HepG2 (cell line): ENCODE measurements around the gene MNAT1. TPM values are rescaled to one million over a fixed set of nuclear protein-coding genes. Genes with fewer than 3 reads are reported as not detected.

Source experiments
- ATAC-seq: fragments of 200-7000 bp; cut with Tn5 transposase; 3 replicates; pipeline ENCODE4 v1.9.1; 2020; ENCODE audit warnings: mild to moderate bottlenecking, moderate library complexity
- BruUV-seq: library from RNA; stranded (reverse); fragments of 400-500 nt; replicated peaks from 2 replicates; lab custom pipeline; 2021; lab: Mats Ljungman, UMichigan
- CTCF ChIA-PET: fragments of 300-600 bp; formaldehyde crosslinking; extraction: SDS; loops from one replicate; lab custom pipeline; 2021; ENCODE audit warnings: low total read pairs, inconsistent platforms, low intra/inter-chr PET ratio; lab: Yijun Ruan, JAX
- POLR2A ChIA-PET: fragments of 350-600 bp; sonication (Branson Sonifier 250); formaldehyde crosslinking; loops from one replicate; lab custom pipeline; 2020; ENCODE audit warnings: antibody characterized with exemption, inconsistent platforms; lab: Yijun Ruan, JAX
- DNase-seq: peaks from one replicate; pipeline ENCODE4 v3.0.0-alpha.2; 2015; ENCODE audit warnings: low spot score
- FAIRE-seq: peaks from 3 replicates; lab custom pipeline; 2011; peaks lifted over from hg19 to GRCh38; lab: Jason Lieb, UNC
- H2AFZ ChIP-seq: one replicate; pipeline ENCODE4 v1.6.1; 2011; ENCODE audit warnings: low read length, inconsistent platforms
- H3K27ac ChIP-seq: fragments of 300-600 bp; 3 replicates; pipeline ENCODE4 v1.8.0; 2011; ENCODE audit warnings: mixed run types, mild to moderate bottlenecking, mixed read lengths, low read length, inconsistent platforms; ENCODE audit not compliant: insufficient read depth; ENCODE audit errors: extremely low read length
- H3K27me3 ChIP-seq, 2 experiments: fragments of 200-600 bp in 1 of 2; 2 replicates in 1 of 2; 3 replicates in 1 of 2; pipeline versions ENCODE4 v1.6.0 to v1.8.0; 2011; ENCODE audit warnings: low read length in 2 of 2, mild to moderate bottlenecking in 2 of 2, moderate library complexity in 2 of 2, inconsistent platforms in 1 of 2; ENCODE audit not compliant: insufficient read depth in 2 of 2, control insufficient read depth in 1 of 2
- H3K36me3 ChIP-seq, 2 experiments: fragments of 200-600 bp in 1 of 2; replicated peaks in 1 of 2; 2 replicates in 1 of 2; 3 replicates in 1 of 2; pipeline versions ENCODE4 v1.5.1 to v1.8.0; 2011; ENCODE audit warnings: low read length in 2 of 2, inconsistent platforms in 1 of 2; ENCODE audit not compliant: insufficient read depth in 2 of 2, control insufficient read depth in 1 of 2
- H3K4me1 ChIP-seq: 2 replicates; pipeline ENCODE4 v1.5.1; 2012; ENCODE audit warnings: low read length, inconsistent platforms; ENCODE audit not compliant: insufficient read depth
- H3K4me2 ChIP-seq: 2 replicates; pipeline ENCODE4 v1.6.0; 2011; ENCODE audit warnings: low read depth, low read length, inconsistent platforms
- H3K4me3 ChIP-seq, 3 experiments: fragments of 200-600 bp in 1 of 3; sonication (generic), shearing (Covaris generic) in 1 of 3; replicated peaks in 1 of 3; 2 replicates each; pipeline ENCODE4 v1.5.1; 2011 to 2016; ENCODE audit warnings: low read length in 3 of 3, inconsistent platforms in 2 of 3, low read depth in 2 of 3, mild to moderate bottlenecking in 2 of 3, control low read depth in 1 of 3, mixed read lengths in 1 of 3; ENCODE audit not compliant: insufficient read depth in 1 of 3
- H3K79me2 ChIP-seq: one replicate; pipeline ENCODE4 v1.6.1; 2011; ENCODE audit warnings: low read length, inconsistent platforms; ENCODE audit not compliant: insufficient read depth
- H3K9ac ChIP-seq: 2 replicates; pipeline ENCODE4 v1.6.0; 2011; ENCODE audit warnings: mild to moderate bottlenecking, low read depth, low read length, inconsistent platforms; ENCODE audit not compliant: insufficient read depth
- H3K9me3 ChIP-seq: 2 replicates; pipeline ENCODE4 v1.5.1; 2012; ENCODE audit warnings: mild to moderate bottlenecking, low read length
- H4K20me1 ChIP-seq: 2 replicates; pipeline ENCODE4 v1.6.0; 2011; ENCODE audit warnings: inconsistent platforms, mild to moderate bottlenecking, low read length, moderate library complexity; ENCODE audit not compliant: insufficient read depth
- ATF3 ChIP-seq: sonication (generic); formaldehyde crosslinking; IDR thresholded peaks from 2 replicates; pipeline ENCODE4 v1.4.0; 2020; ENCODE audit warnings: missing genetic modification reagents
- GATA4 ChIP-seq: sonication (generic); IDR thresholded peaks from 2 replicates; pipeline ENCODE4 v1.6.1; 2016; ENCODE audit warnings: antibody characterized with exemption, low read depth, borderline replicate concordance
- HNF4A ChIP-seq: sonication (generic); formaldehyde crosslinking; IDR thresholded peaks from 2 replicates; pipeline ENCODE4 v1.4.0; 2020; ENCODE audit warnings: missing genetic modification reagents
- HNRNPL ChIP-seq: fragments of 200-400 bp; formaldehyde crosslinking; IDR thresholded peaks from 2 replicates; pipeline ENCODE4 v1.6.1; 2017; ENCODE audit warnings: mild to moderate bottlenecking, low read depth, low read length
- NKX3-1 ChIP-seq: sonication (generic); formaldehyde crosslinking; IDR thresholded peaks from 2 replicates; pipeline ENCODE4 v1.5.0; 2020; ENCODE audit warnings: missing genetic modification reagents
- RNF2 ChIP-seq: fragments of 450-650 bp; conservative IDR thresholded peaks from 2 replicates; pipeline ENCODE4 v1.6.1; 2016; ENCODE audit warnings: low read depth
- SOX5 ChIP-seq: IDR thresholded peaks from 2 replicates; pipeline ENCODE4 v1.6.1; 2016; ENCODE audit warnings: borderline replicate concordance
- ZNF691 ChIP-seq: sonication (generic); formaldehyde crosslinking; IDR thresholded peaks from 2 replicates; pipeline ENCODE4 v1.4.0; 2020; ENCODE audit warnings: missing genetic modification reagents, low read depth, mild to moderate bottlenecking, borderline replicate concordance
- ZNF710 ChIP-seq: sonication (generic); formaldehyde crosslinking; IDR thresholded peaks from 2 replicates; pipeline ENCODE4 v1.5.0; 2020; ENCODE audit warnings: mild to moderate bottlenecking, missing genetic modification reagents, borderline replicate concordance
- WGBS: methylation state at CpG from one replicate; pipeline ENCODE4 v1.1.6; 2017; ENCODE audit warnings: low lambda C conversion rate; 5-methylcytosine and 5-hydroxymethylcytosine counted together
- in situ Hi-C: cut with HindIII; loops from 2 replicates; pipeline ENCODE4 v1.10.0; 2017; ENCODE audit warnings: low pct_unique_long_range_greater_than_20kb; ENCODE audit not compliant: extremely low pct_ligation_motif_present
- intact Hi-C: fragments of 100-400 bp; cut with micrococcal nuclease; formaldehyde crosslinking; loops from one replicate; pipeline ENCODE4 v1.10.0; 2022; ENCODE audit not compliant: unreplicated experiment
- polyA plus RNA-seq, 8 experiments: library from polyadenylated mRNA; depleted of rRNA in 3 of 8; stranded (reverse) in 7 of 8; unstranded in 1 of 8; fragments of >200 nt; fragmentation: Illumina TruSeq in 4 of 8; extraction: Trizol in 4 of 8; gene quantifications; 2 replicates each; pipeline versions ENCODE4 v1.2.1 to v1.2.3, GENCODE V29; 2011 to 2016; ENCODE audit warnings: low read depth in 4 of 8, missing spikeins in 1 of 8, mixed read lengths in 1 of 8; ENCODE audit not compliant: insufficient read depth in 1 of 8
- total RNA-seq, 5 experiments: library from RNA; depleted of rRNA; stranded (reverse); fragments of >200 nt; fragmentation: Illumina TruSeq; extraction: Trizol; gene quantifications; 2 replicates each; pipeline ENCODE4 v1.2.3, GENCODE V29; 2016; ENCODE audit warnings: low read depth in 1 of 5

MNAT1 gene
- total and polyA plus RNA-seq, 2 of the 13 experiments (the other 11 are each of a cell fraction or from before 2014, with no cell fraction given) = 49.2 to 94.8 TPM

- no peak for TF ChIP-seq ZNF710 (CRISPR knock-in tag)
- no peak for TF ChIP-seq RNF2
Observed at GRCh38 chr14:60691383-60692113, 43.0 kb upstream of the MNAT1 start (continued).

- Histone ChIP-seq H3K79me2 (no peaks in the 10 kb centered on the region), H3K36me3 (no peaks in the 10 kb centered on the region), H2AFZ (no peak overlapping the region), H3K4me3 (no peak overlapping the region), H3K9ac (no peak overlapping the region), H3K4me2 (no peak overlapping the region), H3K9me3 (peaks cover 17% of the 10 kb centered on the region), H4K20me1 (no peaks in the 10 kb centered on the region), H3K27ac (no peak overlapping the region), H3K4me1 (peaks cover 37% of the 10 kb centered on the region), H3K27me3 (no peaks in the 10 kb centered on the region)
- in situ Hi-C loops = no loop called here
- POLR2A ChIA-PET = no interaction called here
- no peak for ATAC-seq
- no peak for DNase-seq
- BruUV-seq = no TSS peak
- CTCF ChIA-PET = no interaction called here
- FAIRE-seq = no peak
- TF ChIP-seq HNRNPL = no peak
- no peak for TF ChIP-seq SOX5 (CRISPR knock-in tag)
- TF ChIP-seq ATF3 (CRISPR knock-in tag) = no peak
- no peak for TF ChIP-seq NKX3-1
- TF ChIP-seq ZNF691 (CRISPR knock-in tag) = no peak
- no peak for TF ChIP-seq GATA4
- TF ChIP-seq HNF4A (CRISPR knock-in tag) = no peak
- 66% methylated on average over 4 of the region's 4 CpGs for WGBS
- intact Hi-C loops = no loop called here
Observed at GRCh38 chr14:60695327-60695726, 39.2 kb upstream of the MNAT1 start.
